ENCODE measurements around the gene ATP2A3. TPM values are rescaled to one million over a fixed set of nuclear protein-coding genes. Genes with fewer than 3 reads are reported as not detected.

ATP2A3 gene
- polyA plus RNA-seq, 1 donor from 2014 or later = not detected

DNA sequence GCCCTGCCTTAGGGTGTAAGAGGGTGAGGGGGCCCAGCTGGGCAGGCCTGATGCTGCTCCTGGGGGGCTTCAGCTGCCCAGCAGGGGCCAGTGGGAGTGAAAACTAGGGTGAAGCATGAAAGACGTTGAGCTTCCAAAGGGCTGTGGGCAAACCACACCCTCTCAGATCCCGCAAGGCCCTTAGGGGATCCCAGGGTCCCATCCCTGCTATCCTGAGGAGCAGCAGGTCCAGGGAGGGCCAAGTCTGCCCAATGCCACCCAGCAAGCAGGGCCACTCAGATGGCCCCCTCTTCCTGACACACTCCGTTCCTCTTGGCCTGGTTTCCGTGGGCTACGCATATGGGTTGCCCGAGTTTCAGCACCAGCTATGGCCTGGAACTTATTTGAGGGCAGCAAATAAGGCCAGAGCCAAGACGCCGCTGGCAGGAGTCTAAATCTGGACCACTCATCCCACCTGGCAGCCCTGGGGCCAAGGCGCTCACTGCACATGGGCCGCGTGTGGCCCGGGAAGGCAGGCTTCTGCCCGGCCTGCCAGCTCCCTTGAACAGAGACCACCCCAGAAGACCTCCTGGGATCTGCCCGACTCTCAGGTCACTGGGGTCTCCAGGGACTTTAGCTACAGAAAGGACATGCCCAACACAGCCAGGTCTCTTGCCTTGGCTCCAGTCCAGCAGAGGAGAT is 4.2 kb downstream of the ATP2A3 start:
- H3K27me3 ChIP-seq (ENCODE audit: insufficient read depth, low read depth, low read length) = peaks cover 39% of the 10 kb centered on the region
- TF ChIP-seq TAF1 (IDR thresholded peaks at IDR 0.05; ENCODE audit: low read depth) (no peak), SMC3 (conservative IDR thresholded peaks at IDR 0.05; ENCODE audit: poor library complexity) (no peak), RAD21 (conservative IDR thresholded peaks at IDR 0.05) (no peak), POLR2AphosphoS5 (IDR thresholded peaks at IDR 0.05) (no peak), EP300 (conservative IDR thresholded peaks at IDR 0.05; ENCODE audit: poor library complexity, severe bottlenecking) (no peak), EZH2 (IDR thresholded peaks at IDR 0.05; ENCODE audit: borderline replicate concordance, insufficient read depth, low read length, poor library complexity, severe bottlenecking) (no peak)
- TF ChIP-seq, protein P1, sequence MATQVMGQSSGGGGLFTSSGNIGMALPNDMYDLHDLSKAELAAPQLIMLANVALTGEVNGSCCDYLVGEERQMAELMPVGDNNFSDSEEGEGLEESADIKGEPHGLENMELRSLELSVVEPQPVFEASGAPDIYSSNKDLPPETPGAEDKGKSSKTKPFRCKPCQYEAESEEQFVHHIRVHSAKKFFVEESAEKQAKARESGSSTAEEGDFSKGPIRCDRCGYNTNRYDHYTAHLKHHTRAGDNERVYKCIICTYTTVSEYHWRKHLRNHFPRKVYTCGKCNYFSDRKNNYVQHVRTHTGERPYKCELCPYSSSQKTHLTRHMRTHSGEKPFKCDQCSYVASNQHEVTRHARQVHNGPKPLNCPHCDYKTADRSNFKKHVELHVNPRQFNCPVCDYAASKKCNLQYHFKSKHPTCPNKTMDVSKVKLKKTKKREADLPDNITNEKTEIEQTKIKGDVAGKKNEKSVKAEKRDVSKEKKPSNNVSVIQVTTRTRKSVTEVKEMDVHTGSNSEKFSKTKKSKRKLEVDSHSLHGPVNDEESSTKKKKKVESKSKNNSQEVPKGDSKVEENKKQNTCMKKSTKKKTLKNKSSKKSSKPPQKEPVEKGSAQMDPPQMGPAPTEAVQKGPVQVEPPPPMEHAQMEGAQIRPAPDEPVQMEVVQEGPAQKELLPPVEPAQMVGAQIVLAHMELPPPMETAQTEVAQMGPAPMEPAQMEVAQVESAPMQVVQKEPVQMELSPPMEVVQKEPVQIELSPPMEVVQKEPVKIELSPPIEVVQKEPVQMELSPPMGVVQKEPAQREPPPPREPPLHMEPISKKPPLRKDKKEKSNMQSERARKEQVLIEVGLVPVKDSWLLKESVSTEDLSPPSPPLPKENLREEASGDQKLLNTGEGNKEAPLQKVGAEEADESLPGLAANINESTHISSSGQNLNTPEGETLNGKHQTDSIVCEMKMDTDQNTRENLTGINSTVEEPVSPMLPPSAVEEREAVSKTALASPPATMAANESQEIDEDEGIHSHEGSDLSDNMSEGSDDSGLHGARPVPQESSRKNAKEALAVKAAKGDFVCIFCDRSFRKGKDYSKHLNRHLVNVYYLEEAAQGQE (IDR thresholded peaks at IDR 0.05; ENCODE audit: borderline replicate concordance) = no peak

DNA sequence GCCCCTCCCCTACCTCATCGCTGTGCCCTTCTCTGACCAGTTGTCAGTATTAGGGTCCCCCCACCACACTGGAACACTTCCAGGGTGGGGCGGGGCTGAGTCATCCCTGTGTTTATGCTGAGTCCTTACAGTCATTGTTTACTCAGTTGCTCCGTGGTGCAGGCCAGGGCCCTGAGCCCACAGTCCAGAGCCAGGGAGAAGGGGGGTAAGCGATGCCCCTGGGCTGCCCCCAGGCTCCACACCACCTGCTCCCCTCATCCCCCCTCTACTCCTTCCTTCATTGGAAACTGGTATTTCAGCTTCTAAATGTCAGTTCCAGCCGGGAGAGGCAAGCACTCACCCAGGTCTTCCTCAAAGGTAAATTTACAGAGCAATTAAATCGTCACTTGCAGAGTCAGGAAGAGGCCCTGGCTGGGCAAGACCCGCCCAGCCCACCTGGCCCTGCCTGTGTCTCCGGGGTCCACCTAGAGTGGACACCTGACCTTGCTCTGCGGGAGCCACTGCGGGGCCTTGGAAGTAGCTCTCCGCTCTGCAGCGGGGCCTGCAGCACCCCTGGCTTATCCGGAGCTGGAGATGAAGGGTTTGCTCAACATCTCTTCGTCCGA is 4.8 kb downstream of the ATP2A3 start:
- H3K9me2 ChIP-seq (ENCODE audit: insufficient read depth, low read length) = no peaks in the 10 kb centered on the region
- H3K27me3 ChIP-seq (ENCODE audit: insufficient read depth, low read depth, low read length) = peaks cover 33% of the 10 kb centered on the region
- H3F3A ChIP-seq (ENCODE audit: insufficient read depth, low read length, poor library complexity, severe bottlenecking) = no peaks in the 10 kb centered on the region
- no peak overlapping the region for H3K4me3 ChIP-seq (ENCODE audit: low read length)
- TF ChIP-seq EP300 (conservative IDR thresholded peaks at IDR 0.05; ENCODE audit: poor library complexity, severe bottlenecking) (no peak), EZH2 (IDR thresholded peaks at IDR 0.05; ENCODE audit: borderline replicate concordance, insufficient read depth, low read length, poor library complexity, severe bottlenecking) (no peak), MXI1 (conservative IDR thresholded peaks at IDR 0.05; ENCODE audit: poor library complexity, severe bottlenecking) (no peak), POLR2AphosphoS5 (IDR thresholded peaks at IDR 0.05) (no peak), SMC3 (conservative IDR thresholded peaks at IDR 0.05; ENCODE audit: poor library complexity) (no peak)
- TF ChIP-seq, protein P1 (IDR thresholded peaks at IDR 0.05; ENCODE audit: borderline replicate concordance) = no peak
- no peak overlapping the region for H3K4me2 ChIP-seq (ENCODE audit: low read length)
- H2AFZ ChIP-seq (ENCODE audit: low read depth, low read length) = no peak overlapping the region
- H3K27ac ChIP-seq (ENCODE audit: low read length) = no peak overlapping the region
- no peaks in the 10 kb centered on the region for H4K20me1 ChIP-seq (ENCODE audit: insufficient read depth)
- H3K36me3 ChIP-seq (ENCODE audit: insufficient read depth, low read length) = no peaks in the 10 kb centered on the region
- no peaks in the 10 kb centered on the region for H3K9me3 ChIP-seq (ENCODE audit: low read length)
- no peak overlapping the region for H3K9ac ChIP-seq (ENCODE audit: low read length)
- no peaks in the 10 kb centered on the region for H3K79me2 ChIP-seq (replicated peaks; ENCODE audit: insufficient read depth, low read length)

More for the DNA sequence above, 4.2 kb downstream of the ATP2A3 start:
- Histone ChIP-seq H3K36me3 (ENCODE audit: insufficient read depth, low read length) (no peaks in the 10 kb centered on the region), H3K4me3 (ENCODE audit: low read length) (no peak overlapping the region), H2AFZ (ENCODE audit: low read depth, low read length) (no peak overlapping the region), H3K4me2 (ENCODE audit: low read length) (no peak overlapping the region), H3F3A (ENCODE audit: insufficient read depth, low read length, poor library complexity, severe bottlenecking) (no peaks in the 10 kb centered on the region), H3K9me3 (ENCODE audit: low read length) (no peaks in the 10 kb centered on the region), H4K20me1 (ENCODE audit: insufficient read depth) (no peaks in the 10 kb centered on the region), H3K27ac (ENCODE audit: low read length) (no peak overlapping the region), H3K9ac (ENCODE audit: low read length) (no peak overlapping the region), H3K79me2 (replicated peaks; ENCODE audit: insufficient read depth, low read length) (no peaks in the 10 kb centered on the region), H3K9me2 (ENCODE audit: insufficient read depth, low read length) (no peaks in the 10 kb centered on the region)

Data from neural cell (in vitro differentiated cells).